A549 (cell line): ENCODE results near the gene PCSK7.

Source experiments
- CBX2 ChIP-seq: fragments of 200-600 bp; sonication (generic); IDR thresholded peaks from 2 replicates; pipeline ENCODE4 v1.6.1; 2016; ENCODE audit warnings: low read depth, mild to moderate bottlenecking, borderline replicate concordance
- EHMT2 ChIP-seq: fragments of 200-600 bp; sonication (generic); IDR thresholded peaks from 2 replicates; pipeline ENCODE4 v1.6.1; 2016; ENCODE audit warnings: antibody characterized with exemption, low read depth, mild to moderate bottlenecking, moderate library complexity
- JUN ChIP-seq, 2 experiments: fragments of >200 bp; sonication (Bioruptor Twin); formaldehyde crosslinking; IDR thresholded peaks; 2 replicates in 1 of 2; 3 replicates in 1 of 2; pipeline ENCODE4 v1.6.1; 2016 to 2017
- KDM1A ChIP-seq: fragments of 200-600 bp; sonication (generic); IDR thresholded peaks from 2 replicates; pipeline ENCODE4 v1.6.1; 2016; ENCODE audit warnings: low read depth, mild to moderate bottlenecking
- MAX ChIP-seq: IDR thresholded peaks from 2 replicates; pipeline ENCODE4 v1.6.1; 2012
- NFE2L2 ChIP-seq: fragments of 150-350 bp; conservative IDR thresholded peaks from 2 replicates; pipeline ENCODE4 v1.6.1; 2014; ENCODE audit warnings: low read length
- NPAS2 ChIP-seq: fragments of 250-450 bp; sonication (Bioruptor Pico); IDR thresholded peaks from 2 replicates; pipeline ENCODE4 v1.8.0; 2022; ENCODE audit warnings: mild to moderate bottlenecking, moderate library complexity, borderline replicate concordance
- RCOR1 ChIP-seq: fragments of 150-350 bp; IDR thresholded peaks from 2 replicates; pipeline ENCODE4 v1.6.1; 2014; ENCODE audit warnings: antibody characterized with exemption, low read length, low read depth
- REST ChIP-seq: fragments of 200-600 bp; sonication (generic); IDR thresholded peaks from 2 replicates; pipeline ENCODE4 v1.6.1; 2016; ENCODE audit warnings: antibody characterized with exemption, mild to moderate bottlenecking, moderate library complexity
- SREBF2 ChIP-seq: fragments of 450-650 bp; IDR thresholded peaks from 2 replicates; pipeline ENCODE4 v1.6.1; 2014; ENCODE audit warnings: mild to moderate bottlenecking, moderate library complexity
- TP53 ChIP-seq: fragments of 250-450 bp; sonication (Bioruptor Pico); IDR thresholded peaks from 2 replicates; pipeline ENCODE4 v1.5.0; 2021; ENCODE audit warnings: mild to moderate bottlenecking, moderate library complexity
- ZC3H11A ChIP-seq: fragments of 450-650 bp; IDR thresholded peaks from 2 replicates; pipeline ENCODE4 v1.6.1; 2014; ENCODE audit warnings: antibody characterized with exemption, mild to moderate bottlenecking
- ZNF302 ChIP-seq: fragments of 250-450 bp; sonication (Bioruptor Pico); IDR thresholded peaks from 2 replicates; pipeline ENCODE4 v1.9.0; 2021; ENCODE audit warnings: inconsistent platforms, mild to moderate bottlenecking, moderate library complexity
- TF ChIP-seq, protein P1 (sequence below): fragments of >200 bp; sonication (Bioruptor Twin); formaldehyde crosslinking; IDR thresholded peaks from 3 replicates; pipeline ENCODE4 v1.5.1; 2016

DNA sequence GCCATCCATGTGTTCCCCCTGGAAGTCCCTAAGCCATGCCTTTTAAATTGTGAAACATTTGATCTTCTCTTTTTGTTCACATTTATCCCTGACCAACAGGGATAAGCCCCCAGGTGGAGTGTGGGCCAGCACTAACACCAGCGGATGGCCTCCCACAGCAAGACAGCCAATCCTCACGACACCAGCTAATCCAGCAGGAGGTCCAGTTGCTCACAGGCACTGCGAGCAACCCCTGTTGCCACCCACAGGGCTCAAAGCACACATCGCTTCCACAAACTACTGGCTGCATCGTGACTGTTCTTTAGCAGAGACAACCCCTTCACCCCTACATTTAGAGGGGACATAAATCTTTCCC is 2.0 kb downstream of the PCSK7 start:
- TF ChIP-seq, protein P1, sequence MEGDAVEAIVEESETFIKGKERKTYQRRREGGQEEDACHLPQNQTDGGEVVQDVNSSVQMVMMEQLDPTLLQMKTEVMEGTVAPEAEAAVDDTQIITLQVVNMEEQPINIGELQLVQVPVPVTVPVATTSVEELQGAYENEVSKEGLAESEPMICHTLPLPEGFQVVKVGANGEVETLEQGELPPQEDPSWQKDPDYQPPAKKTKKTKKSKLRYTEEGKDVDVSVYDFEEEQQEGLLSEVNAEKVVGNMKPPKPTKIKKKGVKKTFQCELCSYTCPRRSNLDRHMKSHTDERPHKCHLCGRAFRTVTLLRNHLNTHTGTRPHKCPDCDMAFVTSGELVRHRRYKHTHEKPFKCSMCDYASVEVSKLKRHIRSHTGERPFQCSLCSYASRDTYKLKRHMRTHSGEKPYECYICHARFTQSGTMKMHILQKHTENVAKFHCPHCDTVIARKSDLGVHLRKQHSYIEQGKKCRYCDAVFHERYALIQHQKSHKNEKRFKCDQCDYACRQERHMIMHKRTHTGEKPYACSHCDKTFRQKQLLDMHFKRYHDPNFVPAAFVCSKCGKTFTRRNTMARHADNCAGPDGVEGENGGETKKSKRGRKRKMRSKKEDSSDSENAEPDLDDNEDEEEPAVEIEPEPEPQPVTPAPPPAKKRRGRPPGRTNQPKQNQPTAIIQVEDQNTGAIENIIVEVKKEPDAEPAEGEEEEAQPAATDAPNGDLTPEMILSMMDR = no peak
- TF ChIP-seq ZC3H11A (no peak), NPAS2 (no peak), KDM1A (no peak), JUN (IDR thresholded peaks at IDR 0.05) (no peak), CBX2 (no peak), EHMT2 (no peak), SREBF2 (no peak), ZNF302 (CRISPR knock-in tag) (no peak), RCOR1 (no peak), NFE2L2 (no peak), MAX (no peak), TP53 (CRISPR knock-in tag) (no peak), REST (no peak)
